ENCODE data around the gene KRT31.

- TF ChIP-seq CTCF (IDR thresholded peaks at IDR 0.05): no peak
- no peak for TF ChIP-seq EZH2phosphoT487 (IDR thresholded peaks at IDR 0.05)
Observed at GRCh38 chr17:41440531-41441033, 43.2 kb upstream of the KRT31 start, which contains the start of gene KRT38.

All from neural progenitor cell (in vitro differentiated cells).